ENCODE results near the gene ENPP7.

Gene ENPP7

GRCh38 chr17:79779084-79779529, 48.4 kb downstream of the ENPP7 start:
- DNase-seq = no peak

DNA sequence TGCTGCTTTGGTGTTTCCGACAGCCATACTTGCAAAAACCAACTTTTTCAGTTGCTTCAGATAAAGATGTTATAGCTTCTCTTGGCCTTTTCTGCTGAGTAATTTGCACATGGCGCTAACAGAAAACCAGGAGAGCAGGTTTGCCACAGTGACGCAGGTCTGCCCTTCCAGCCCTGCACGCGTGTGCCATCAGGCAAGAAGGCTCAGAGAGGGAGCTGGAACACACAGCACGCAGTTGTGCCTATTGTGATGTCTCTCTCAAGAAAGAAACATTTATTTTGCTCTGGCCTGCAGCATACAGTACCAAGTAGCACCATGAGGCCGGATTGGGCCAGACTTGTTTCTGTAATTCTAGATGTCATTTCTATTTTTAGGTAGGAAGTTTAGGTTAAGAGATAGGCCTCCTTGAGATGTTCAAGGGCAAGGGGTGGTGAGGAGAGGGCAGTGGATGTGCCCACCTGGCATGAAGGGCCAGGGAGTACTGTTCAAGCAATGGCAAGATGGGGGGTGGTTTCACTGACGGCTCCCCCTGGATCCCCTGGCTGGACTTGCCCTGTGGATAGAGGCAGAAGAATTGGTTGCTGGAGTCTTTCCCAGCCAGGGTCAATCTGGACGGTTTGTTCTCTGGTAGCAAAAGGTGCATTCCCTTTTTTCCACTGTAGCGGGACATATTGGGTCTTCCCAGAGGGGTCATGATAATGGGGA, 49.1 kb downstream of the ENPP7 start:
- DNase-seq = no peak

- no peak for DNase-seq
Measured at GRCh38 chr17:79781012-79781650, 50.4 kb downstream of the ENPP7 start.

DNA sequence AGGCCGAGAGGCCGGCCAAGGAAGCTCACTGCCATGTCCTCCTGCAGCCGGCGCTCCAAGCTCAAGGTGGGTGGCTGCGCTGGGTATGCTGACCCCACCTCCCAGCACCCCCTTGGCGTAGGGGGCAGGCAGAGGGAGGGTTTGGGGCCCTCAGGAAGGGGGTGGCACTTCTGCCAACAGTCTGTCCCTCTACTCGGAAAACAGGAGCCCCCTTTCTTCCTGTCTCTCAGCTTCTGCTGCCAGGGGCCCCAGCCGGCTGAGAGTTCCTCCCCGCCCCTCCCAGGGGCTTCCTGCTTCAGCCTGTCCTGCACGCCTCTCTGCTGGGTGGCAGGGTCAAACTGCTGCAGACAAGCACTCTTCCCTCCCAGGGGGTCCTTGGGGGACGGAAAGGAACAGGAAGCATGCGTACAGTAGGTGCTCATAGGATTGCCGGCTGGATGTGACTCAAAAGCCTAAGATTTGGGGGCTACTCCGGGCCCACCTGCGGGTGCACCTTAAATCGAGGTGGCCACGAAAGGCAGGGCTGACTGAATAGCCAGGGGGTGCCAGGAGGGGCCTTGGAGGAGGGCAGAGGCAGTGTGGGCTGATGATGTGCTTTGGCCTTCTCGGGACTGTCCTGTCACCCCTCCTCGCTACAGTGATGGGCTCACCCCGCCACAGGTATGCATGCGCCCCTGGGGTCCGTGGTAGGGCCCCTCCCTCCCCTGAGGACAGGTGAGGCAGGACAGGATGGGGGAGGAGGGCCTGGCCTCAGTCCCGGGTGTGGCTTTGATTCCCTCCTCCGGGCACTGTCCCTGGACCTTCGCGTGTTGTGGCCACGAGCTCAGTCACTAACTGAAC, 51.2 kb downstream of the ENPP7 start:
- no peak for DNase-seq

DNA sequence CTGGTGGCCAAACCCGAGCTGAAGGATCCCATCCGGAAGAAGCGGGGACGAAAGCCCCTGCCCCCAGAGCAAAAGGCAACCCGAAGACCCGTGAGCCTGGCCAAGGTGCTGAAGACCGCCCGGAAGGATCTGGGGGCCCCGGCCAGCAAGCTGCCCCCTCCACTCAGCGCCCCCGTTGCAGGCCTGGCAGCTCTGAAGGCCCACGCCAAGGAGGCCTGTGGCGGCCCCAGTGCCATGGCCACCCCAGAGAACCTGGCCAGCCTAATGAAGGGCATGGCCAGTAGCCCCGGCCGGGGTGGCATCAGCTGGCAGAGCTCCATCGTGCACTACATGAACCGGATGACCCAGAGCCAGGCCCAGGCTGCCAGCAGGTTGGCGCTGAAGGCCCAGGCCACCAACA, 53.1 kb downstream of the ENPP7 start:
- DNase-seq = no peak

DNA sequence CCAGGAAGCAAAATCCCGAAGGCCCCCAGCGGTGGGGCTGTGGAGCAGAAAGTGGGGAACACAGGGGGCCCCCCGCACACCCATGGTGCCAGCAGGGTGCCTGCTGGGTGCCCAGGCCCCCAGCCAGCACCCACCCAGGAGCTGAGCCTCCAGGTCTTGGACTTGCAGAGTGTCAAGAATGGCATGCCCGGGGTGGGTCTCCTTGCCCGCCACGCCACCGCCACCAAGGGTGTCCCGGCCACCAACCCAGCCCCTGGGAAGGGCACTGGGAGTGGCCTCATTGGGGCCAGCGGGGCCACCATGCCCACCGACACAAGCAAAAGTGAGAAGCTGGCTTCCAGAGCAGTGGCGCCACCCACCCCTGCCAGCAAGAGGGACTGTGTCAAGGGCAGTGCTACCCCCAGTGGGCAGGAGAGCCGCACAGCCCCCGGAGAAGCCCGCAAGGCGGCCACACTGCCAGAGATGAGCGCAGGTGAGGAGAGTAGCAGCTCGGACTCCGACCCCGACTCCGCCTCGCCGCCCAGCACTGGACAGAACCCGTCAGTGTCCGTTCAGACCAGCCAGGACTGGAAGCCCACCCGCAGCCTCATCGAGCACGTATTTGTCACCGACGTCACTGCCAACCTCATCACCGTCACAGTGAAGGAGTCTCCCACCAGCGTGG, 53.7 kb downstream of the ENPP7 start:
- DNase-seq = no peak

- no peak for DNase-seq
Measured at GRCh38 chr17:79785017-79785899, 54.5 kb downstream of the ENPP7 start.

- DNase-seq = no peak
Measured at GRCh38 chr17:79785900-79786810, 55.4 kb downstream of the ENPP7 start.

DNA sequence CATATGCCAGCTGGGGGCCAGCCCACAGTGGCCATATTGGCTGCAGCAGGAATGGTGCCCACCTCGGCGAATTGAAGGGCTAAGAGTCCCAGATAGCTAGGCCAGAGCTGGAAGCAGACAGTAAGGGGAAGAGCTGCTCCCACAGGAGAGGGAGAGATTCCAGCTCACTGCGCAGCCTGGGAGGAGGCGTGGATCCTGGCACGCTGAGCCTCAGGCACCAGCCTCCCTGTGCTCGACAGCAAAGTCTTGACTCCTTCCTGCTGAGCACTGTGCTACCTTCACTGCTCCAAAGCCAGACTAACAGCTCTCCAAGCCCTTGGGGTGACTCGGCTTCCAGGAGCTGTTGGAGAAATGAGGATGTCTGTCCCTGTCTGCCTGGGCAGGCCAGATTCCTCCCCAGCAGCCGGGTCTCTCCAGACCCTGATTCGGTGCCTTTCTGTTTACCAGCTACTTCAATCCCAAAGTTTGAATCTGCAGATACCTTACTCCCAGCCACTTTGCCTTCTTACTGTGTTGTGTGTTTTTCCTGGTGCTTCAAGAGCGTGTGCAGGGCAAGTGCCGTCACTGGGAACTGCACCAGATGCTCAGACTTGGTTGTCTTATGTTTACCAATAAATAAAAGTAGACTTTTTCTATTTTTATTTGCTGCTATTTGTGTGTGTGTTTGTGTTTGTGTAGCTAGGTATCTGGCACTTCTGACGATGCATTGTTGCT, 56.3 kb downstream of the ENPP7 start:
- no peak for DNase-seq

GRCh38 chr17:79788455-79788854, 57.7 kb downstream of the ENPP7 start:
- DNase-seq = no peak

GRCh38 chr17:79788989-79789942, 58.5 kb downstream of the ENPP7 start:
- no peak for DNase-seq

DNA sequence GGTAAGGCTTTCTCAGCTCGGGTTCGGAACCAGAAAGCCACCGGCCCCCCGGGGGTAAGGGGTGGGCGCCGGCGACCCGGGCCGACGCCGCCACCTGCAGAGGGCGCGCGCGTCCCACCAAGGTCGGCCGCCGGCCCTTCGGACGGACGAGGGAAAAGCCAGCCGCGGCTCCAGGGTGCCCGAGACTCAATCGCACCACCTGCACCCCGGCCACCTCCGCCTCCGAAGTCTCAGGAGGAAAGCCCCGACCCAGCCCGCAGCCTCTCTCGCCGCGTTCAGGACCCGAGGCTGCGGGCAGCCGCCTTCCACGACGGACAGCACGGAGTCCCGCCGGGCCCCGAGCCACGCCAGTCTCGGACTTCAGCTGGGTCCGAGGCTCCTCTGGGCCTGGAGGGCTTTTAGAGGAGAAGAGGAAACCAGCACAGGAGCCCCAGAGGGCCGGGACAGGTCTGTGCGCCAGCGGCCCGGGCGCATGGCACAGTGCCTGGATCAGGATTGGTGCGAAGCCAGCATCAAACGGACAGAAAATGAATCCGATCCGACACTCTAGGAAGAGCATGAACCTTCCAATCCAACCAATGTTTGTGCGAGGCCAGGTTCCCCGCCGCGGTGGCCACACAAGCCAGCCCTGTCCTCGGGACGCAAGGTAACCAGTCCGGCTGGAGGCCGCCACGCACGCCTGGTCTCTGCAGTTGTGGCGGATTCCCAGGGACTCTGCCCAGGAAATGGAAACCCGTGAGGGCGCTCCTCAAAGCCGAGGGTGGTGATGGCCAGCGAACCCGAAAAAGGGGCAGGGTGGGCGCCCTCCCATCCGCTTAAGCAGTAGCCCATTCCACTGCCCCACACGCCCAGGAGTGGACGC, 59.4 kb downstream of the ENPP7 start:
- no peak for DNase-seq

- no peak for DNase-seq
Measured at GRCh38 chr17:79790805-79791734, 60.3 kb downstream of the ENPP7 start.

GRCh38 chr17:79791735-79792161, 61.0 kb downstream of the ENPP7 start:
- no peak for DNase-seq

Measured in DMS79 treated with DMSO at 0.1 percent for 48 hours (cell line).